Measurements from ENCODE around the gene MAGEC2.

MAGEC2 gene, protein sequence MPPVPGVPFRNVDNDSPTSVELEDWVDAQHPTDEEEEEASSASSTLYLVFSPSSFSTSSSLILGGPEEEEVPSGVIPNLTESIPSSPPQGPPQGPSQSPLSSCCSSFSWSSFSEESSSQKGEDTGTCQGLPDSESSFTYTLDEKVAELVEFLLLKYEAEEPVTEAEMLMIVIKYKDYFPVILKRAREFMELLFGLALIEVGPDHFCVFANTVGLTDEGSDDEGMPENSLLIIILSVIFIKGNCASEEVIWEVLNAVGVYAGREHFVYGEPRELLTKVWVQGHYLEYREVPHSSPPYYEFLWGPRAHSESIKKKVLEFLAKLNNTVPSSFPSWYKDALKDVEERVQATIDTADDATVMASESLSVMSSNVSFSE
- 0 reads per million in 2 donors for total RNA-seq

DNA sequence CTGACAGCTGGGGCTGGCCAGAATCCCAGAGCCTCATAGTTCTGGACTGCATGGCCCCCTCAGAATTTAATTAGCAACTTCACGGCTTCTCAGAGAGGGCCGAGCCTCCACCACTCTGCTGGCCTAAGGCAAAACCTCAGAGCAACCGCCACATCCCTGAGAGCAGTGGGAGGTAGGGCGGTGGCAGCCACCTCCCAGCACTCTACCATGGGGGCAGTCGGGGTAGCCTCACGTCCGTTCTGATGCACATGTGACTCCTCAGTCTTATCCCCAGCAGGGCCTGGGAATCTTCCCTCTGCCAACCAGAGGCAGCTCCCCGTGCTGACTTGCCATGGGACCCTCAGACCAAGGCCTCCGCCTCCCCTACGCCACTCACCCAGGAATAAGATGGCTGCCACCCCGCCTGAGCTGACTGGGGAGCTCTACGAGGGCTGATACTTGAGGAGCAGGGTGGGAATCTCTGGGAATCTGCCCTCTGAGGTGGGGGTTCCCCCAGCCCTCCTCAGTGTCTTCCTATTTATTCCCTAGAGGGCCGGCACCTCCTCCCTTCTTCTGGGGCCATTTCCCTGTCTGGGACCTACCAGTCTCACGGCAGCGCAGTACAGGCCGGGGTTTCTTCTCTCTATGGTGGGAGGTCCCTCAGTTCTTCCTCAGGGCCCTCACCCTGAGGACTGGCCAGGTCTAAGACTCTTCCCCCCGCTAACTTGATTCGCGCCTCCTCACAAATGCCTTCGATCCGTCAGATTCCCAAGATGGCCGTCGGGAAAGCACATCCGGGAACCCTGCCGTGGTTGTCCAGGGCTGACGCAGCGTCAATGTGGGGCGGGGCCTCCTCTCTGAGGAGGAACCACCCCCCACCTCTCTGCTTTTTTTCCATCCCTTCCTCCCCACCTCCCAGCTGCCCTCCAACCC, at the start of gene MAGEC2:
MAGEC2 (minus strand) TSS at position 769 of the 912 bp plus-strand sequence. CDS start 1,303 bp downstream, outside the sequence.
- DNase-seq: no peak

DNA sequence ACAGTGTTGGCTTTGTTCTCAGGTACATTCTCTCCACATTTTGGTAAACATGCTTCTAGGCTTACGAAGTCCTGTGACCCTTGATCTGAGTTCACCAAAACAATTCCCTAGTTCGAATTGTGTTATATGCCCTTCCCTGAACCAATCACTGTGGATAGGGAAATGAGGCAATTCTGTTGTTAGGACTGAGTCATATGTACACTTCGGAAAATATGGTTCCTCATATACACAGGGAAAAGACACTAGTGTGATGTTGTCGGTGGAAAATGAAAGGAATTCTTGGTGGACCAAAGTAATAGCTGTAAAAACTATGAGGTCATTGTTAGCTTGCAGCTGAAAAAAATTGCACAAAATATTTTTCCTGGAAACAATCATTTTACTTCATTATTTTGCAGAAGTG, 46.6 kb upstream of the MAGEC2 start:
- DNase-seq: no peak

DNA sequence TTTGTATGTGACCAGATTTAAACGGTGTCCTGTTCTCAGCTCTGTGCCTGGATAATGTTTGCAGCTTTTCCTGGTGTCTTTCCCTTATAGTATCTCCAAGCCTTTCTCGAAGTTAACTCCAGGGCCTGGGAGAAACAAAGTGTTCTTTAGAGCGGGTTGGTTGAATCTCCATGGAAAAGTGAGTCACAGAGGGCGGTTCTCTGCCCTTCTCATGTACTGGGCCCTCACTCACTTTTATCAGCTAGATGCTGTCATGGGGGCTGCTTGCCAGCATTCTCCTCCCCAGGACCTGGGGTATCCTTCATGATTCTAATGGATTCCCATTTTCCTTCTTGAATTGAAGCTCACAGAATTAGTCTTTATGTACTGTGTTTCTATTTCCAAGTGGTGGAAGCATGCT, 46.1 kb upstream of the MAGEC2 start:
- DNase-seq: no peak

DNA sequence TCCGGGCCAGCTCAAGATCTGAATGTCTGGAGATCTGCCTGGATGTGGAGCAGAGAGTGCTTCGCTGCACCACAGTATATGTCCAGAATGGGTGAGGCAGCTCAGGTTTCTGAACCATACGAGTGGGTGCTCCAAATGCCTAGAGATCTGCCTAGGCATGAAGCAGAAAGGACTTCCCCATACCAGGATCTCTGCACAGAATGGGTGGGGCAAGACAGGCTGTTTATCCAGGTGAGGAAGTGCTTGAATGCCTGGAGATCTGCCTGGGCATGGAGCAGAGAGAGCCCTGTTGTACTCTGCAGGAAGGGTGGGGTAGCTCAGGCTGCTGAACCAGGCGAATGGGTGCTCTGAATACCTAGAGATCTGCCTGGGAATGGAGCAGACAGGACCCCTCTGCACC, 45.4 kb upstream of the MAGEC2 start:
- DNase-seq: no peak

DNA sequence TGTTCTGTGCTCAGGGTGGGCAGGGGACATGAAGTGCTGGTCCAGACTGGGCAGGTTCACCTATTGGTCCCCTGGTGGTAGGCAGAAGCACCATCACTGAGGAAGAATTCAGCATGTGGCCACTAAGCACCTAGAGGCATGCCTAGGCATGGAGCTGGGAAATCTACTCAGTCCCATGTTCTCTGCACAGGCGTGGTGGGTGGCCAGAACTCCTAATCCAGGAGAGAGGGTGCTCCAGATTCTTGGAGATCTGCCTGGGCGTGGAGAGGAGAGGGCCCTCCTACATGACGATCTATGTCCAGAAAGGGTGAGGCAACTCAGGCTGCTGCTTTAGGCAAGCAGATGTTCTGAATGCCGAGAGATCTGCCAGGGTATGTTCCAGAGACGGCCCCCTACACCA, 44.6 kb upstream of the MAGEC2 start:
- DNase-seq: no peak

DNA sequence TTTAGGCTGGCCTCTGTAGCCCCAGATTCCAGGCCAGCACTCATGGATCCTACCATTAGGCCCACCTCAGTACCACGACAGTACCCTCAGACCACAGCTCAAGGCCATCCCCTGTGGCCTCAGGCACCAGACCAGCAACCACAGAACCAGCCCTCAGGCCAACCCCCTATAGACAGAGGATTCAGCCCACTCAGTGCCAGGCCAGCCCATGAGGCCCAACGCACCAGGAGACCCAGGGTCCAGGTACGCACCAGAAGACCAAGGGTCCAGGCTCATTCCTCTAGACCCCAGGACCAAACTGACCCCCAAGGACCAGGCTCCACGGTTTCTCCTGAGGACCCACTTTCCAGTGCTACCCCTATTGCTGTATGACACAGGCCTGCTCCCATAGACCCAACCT, 39.5 kb upstream of the MAGEC2 start:
- DNase-seq: no peak

DNA sequence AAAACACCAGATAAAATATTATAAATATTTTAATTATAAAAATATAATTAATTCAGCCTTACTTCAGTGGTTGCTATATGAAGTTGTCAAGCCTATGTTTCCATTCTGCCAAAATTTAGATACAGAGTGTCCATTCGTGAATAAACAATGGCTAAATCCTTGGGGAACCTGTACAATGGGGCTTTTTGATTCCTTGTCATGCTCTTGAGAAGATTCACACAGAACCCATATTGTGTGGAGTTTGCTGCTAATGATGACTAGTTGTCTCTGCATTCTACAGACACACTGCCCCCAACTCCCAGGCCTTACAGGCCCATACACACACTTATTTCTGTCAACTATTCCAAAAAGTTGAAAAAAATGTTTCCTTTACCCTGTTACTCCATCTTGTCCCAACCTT, 33.4 kb upstream of the MAGEC2 start:
- DNase-seq: no peak

DNA sequence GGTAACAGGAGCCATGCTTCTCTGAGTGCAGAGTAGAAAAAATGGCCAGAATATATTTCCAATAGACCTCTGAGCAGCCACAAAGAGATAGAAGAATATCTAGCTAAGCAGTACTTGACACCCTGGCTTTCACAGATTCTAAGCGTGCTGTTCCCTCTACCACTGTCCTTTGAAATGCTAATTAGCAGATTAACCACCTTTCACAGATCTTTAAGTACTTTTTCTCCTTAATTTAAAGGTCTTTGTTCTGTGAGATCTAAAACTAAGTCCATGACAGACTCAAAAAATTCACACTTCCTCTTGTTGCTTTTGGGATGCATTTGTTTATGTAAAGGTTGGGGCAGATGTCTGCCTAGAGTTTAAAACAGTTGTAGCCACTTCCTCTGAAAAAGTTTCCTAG, 28.3 kb upstream of the MAGEC2 start:
- no peak for DNase-seq

DNA sequence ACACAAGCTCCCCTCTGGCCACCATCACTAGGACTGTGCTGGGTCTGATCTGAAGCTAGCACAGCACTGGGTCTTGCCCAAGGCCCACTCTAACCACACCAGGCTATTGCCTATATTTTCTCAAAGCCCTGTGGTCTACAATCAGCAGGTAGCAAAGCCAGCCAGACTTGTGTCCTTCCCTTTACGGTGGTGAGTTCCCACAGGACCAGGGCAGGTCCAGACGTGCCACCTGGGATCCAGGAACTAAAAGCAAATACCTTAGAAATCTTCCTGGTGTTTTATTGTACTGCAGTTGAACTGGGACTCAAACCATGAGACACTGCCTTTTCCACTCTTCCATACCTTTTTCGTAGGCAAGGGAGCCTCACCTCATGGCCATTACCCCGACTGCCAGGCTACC, 9.0 kb upstream of the MAGEC2 start:
- DNase-seq: no peak

DNA sequence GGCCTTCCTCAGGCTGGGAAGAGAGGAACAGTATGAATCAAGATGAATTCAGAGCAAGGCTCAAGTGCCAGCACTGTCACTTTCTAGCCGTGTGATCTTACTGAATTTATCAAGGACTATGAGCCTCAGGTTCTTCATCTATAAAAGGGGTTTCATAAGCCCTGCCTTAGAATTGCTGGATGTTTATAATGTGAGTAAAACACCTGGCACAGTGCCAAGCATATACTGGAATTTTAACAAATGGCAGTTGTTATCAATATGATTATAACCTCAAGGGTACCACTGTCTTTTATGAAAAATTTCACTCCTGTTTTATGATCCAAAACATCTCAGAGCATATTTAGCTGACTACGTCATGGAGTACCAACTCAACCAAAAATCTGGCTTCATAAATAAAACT, 4.0 kb downstream of the MAGEC2 start:
- DNase-seq: no peak

DNA sequence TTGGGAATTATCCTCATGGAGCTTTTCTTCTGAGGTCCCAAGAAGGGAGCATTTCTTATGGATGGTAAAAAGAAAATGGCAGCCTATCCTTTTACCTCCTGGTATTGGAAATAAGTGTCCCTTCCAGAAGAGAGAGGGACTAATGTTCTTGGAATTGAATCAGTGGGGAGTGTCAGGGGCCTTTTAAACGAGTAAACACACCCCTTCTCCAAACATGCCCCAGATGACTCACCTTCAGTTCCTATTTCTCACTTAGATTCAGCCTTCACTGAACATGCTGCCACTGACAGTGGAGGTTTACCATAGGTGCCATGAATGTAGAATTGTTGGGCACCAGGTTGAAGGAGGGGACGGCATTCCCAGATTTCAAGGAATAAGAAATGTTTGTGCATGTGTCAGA, 19.0 kb downstream of the MAGEC2 start:
- no peak for DNase-seq

DNA sequence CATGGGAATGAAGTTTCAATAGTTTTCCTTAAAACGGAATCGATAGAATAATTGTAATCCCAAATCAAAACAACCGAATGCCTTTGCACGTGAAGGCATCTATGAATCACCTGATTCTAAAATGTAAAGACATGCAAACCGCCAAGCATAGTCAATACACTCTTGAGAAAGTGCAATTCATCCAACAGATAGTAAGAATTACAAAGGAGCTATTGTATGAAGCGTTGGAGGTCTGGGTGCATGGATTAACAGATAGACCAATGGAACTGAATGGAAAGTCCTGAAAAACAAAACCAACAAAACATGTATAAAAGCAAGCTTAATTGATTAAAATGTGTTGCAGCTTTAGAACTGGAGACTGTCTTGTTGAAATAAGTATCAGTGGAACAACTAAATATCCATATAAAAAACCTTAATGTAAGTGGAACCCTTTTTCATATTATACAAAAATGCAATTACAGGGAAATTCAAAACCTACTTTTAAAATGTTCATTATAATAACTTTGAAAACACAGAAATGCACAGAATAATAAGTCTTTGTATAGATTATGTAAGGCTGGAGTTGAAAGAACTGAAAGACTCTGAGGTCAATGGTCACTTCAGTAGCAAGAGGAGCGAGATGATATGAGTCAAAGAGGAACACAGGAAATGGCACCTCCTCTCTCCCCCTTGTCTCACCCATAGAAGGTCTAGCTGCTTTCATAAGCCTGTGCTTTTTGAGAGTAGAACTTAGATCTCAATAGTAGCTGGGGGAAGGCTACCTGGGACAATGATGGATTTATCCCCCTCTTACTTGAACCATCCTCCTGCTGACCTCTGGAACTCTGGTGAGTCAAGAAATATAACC, 20.1 kb downstream of the MAGEC2 start:
- DNase-seq: no peak

DNA sequence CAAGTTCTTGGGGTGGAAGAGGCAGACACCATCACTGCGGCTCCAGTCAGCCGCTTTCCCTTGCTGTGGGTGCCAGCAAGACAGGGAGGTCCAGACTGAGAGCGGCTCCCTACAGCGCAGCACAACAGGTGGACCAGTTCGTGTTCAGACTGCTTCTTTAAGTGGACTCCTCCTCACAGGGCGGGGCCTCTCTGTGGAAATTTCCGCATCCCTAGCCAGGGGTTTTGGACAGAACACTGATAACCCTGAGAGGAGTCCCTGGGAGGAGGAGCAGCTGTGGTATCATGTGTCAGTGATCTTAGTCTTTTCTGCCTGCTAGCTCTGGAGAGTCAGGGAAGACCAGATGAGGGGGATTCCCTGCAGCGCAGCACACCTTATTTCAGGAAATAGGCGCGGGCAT, 48.5 kb downstream of the MAGEC2 start:
- DNase-seq: no peak
